Astrocyte of the spinal cord (primary cell): ENCODE results near the gene MBD3L4.

Experiments used
- DNase-seq: peaks from one replicate; pipeline ENCODE4 v3.0.0; 2011; ENCODE audit warnings: low read depth, low spot score
- H3K4me3 ChIP-seq: 2 replicates; pipeline ENCODE4 v1.5.1; 2011; ENCODE audit warnings: low read depth, mild to moderate bottlenecking, low read length, moderate library complexity
- CTCF ChIP-seq: IDR thresholded peaks from 2 replicates; pipeline ENCODE4 v1.5.1; 2012; ENCODE audit warnings: low read depth, mild to moderate bottlenecking, low read length, inconsistent platforms
- in situ Hi-C: cut with HindIII; loops from 2 replicates; pipeline ENCODE4 v1.10.0; 2017; ENCODE audit warnings: low sequenced_read_pairs

MBD3L4 gene

DNA sequence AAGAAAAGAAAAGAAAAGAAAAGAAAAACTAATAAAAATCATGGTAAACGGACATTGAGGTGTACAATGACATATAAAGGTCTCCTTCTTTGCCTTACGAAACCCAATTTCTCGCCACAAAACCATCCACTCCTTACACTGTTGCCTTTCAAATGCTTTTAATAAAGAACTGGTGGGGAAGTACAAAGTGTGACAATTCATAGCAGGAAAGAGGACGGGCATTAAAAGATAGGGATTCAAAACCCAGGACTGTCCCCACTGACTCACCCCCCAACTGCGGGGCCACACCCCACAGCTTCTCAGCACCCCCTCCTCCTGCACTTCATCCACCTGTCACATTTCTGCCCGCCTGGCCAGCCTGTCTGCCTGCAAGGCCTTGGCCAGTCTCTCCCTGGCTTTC lies 21.2 kb downstream of the MBD3L4 start:
- H3K4me3 ChIP-seq = no peak overlapping the region
- in situ Hi-C loops = no loop called here
- no peak for TF ChIP-seq CTCF
- no peak for DNase-seq

- no peak for TF ChIP-seq CTCF
- no peak overlapping the region for H3K4me3 ChIP-seq
- in situ Hi-C loops = no loop called here
- DNase-seq = no peak
These were observed 26.3 kb downstream of the MBD3L4 start for GRCh38 chr19:7013678-7014077.

DNA sequence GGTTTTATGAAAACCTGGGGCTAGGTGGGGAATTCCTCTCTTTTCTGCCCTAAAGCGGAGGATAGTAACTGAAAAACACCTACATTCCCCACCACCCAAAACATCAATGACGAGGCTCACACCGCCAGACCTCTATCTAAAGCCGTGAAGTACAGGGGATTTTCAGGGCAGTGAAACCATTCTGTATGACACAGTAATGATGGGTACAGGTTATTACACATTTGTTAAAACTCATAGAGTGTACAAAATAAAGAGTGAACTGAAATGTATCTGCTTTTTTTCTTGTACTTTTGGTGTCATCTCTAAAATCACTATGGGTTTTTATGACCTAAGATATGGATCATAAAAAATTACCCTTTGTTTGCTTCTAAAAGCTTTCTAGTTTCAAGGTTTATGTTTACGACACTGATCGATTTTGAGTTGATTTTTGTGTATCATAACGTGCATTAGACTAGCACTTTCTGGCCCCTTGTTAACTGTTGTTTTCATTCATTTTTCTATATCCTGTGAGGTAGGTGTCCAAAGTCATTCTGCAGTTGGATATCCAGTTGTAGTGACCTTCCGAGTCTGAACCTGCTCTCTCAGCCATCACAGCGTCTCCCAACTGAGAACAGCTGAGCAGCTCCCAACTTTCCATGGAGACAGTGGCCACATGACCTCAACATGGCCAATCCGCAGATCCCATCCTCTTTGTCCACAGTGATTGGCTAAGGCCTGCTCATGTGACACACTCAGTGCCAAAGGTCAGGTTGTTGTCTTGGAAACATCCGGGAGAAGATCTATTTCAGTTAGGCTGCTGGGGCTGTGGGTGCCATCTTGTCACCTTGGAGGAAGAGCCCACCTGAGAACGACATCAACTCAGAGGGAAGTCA lies 29.0 kb downstream of the MBD3L4 start:
- in situ Hi-C loops = no loop called here
- no peak for TF ChIP-seq CTCF
- no peak overlapping the region for H3K4me3 ChIP-seq
- DNase-seq = no peak

- no peak for DNase-seq
- no peak for TF ChIP-seq CTCF
- in situ Hi-C loops = no loop called here
- H3K4me3 ChIP-seq = no peak overlapping the region
These were observed 32.1 kb downstream of the MBD3L4 start for GRCh38 chr19:7007859-7008258.

- no peak for TF ChIP-seq CTCF
- in situ Hi-C loops = no loop called here
- no peak for DNase-seq
- no peak overlapping the region for H3K4me3 ChIP-seq
These were observed 33.8 kb downstream of the MBD3L4 start for GRCh38 chr19:7006135-7006704.

GRCh38 chr19:7004313-7004931 lies 35.6 kb downstream of the MBD3L4 start:
- peak; percentile 77 for TF ChIP-seq CTCF
- H3K4me3 ChIP-seq = no peak overlapping the region
- in situ Hi-C loops = no loop called here
- DNase-seq = peak; percentile 36
